CD14-positive monocyte (primary cell): ENCODE data around the gene ESRRA. TPM values are rescaled to one million over a fixed set of nuclear protein-coding genes. Genes with fewer than 3 reads are reported as not detected.

Experiments
- DNase-seq, 3 donors: peaks; one replicate each; pipeline ENCODE4 v3.0.0-alpha.2; 2011 to 2022
- H2AFZ ChIP-seq: 2 replicates; pipeline ENCODE4 v1.6.0; 2012; ENCODE audit warnings: mild to moderate bottlenecking, low read depth, low read length, inconsistent platforms; ENCODE audit not compliant: insufficient read depth, poor library complexity, severe bottlenecking
- H3K27ac ChIP-seq, 2 donors: 1 replicate in 1 of 2; 2 replicates in 1 of 2; pipeline ENCODE4 v1.5.1; 2012 to 2013; ENCODE audit warnings: low read length in 2 of 2, control low read depth in 1 of 2, inconsistent platforms in 1 of 2, low read depth in 1 of 2, mild to moderate bottlenecking in 1 of 2
- H3K27me3 ChIP-seq, 2 donors: one replicate each; pipeline versions ENCODE4 v1.6.0 to v1.6.1; 2011 to 2013; ENCODE audit warnings: low read length in 2 of 2; ENCODE audit not compliant: control insufficient read depth in 2 of 2, insufficient read depth in 2 of 2
- H3K36me3 ChIP-seq, 2 donors: replicated peaks in 1 of 2; 1 replicate in 1 of 2; 2 replicates in 1 of 2; pipeline versions ENCODE4 v1.5.1 to v1.6.1; 2012 to 2013; ENCODE audit warnings: low read length in 2 of 2, control low read depth in 1 of 2, inconsistent platforms in 1 of 2, mild to moderate bottlenecking in 1 of 2; ENCODE audit not compliant: insufficient read depth in 2 of 2, control insufficient read depth in 1 of 2
- H3K4me1 ChIP-seq, 2 donors: 1 replicate in 1 of 2; 2 replicates in 1 of 2; pipeline versions ENCODE4 v1.5.1 to v1.6.1; 2012 to 2013; ENCODE audit warnings: low read length in 2 of 2, control low read depth in 1 of 2, inconsistent platforms in 1 of 2, mild to moderate bottlenecking in 1 of 2, moderate library complexity in 1 of 2; ENCODE audit not compliant: insufficient read depth in 2 of 2, control insufficient read depth in 1 of 2
- H3K4me2 ChIP-seq: replicated peaks from 2 replicates; pipeline ENCODE3; 2012; ENCODE audit warnings: low read length, moderate library complexity, mild to moderate bottlenecking; ENCODE audit not compliant: poor library complexity, severe bottlenecking; ENCODE audit errors: extremely low read depth
- H3K4me3 ChIP-seq, 3 experiments: fragments of 200-600 bp in 1 of 3; sonication (generic) in 1 of 3; replicated peaks in 1 of 3; 1 replicate in 2 of 3; 2 replicates in 1 of 3; pipeline ENCODE4 v1.5.1; 2011 to 2013; ENCODE audit warnings: low read length in 3 of 3, mild to moderate bottlenecking in 3 of 3, control low read depth in 2 of 3, low read depth in 2 of 3, inconsistent platforms in 1 of 3, moderate library complexity in 1 of 3
- H3K79me2 ChIP-seq: 2 replicates; pipeline ENCODE4 v1.6.0; 2012; ENCODE audit warnings: mild to moderate bottlenecking, control low read depth, inconsistent platforms, low read length, moderate library complexity; ENCODE audit not compliant: insufficient read depth
- H3K9ac ChIP-seq: 2 replicates; pipeline ENCODE4 v1.6.0; 2017; ENCODE audit warnings: low read length, mild to moderate bottlenecking; ENCODE audit not compliant: insufficient read depth, poor library complexity, severe bottlenecking
- H3K9me3 ChIP-seq, 2 donors: replicated peaks in 1 of 2; 1 replicate in 1 of 2; 2 replicates in 1 of 2; pipeline versions ENCODE4 v1.5.1 to v1.6.1; 2012 to 2013; ENCODE audit warnings: low read length in 2 of 2, control low read depth in 1 of 2; ENCODE audit not compliant: control insufficient read depth in 1 of 2, insufficient read depth in 1 of 2
- H4K20me1 ChIP-seq: 2 replicates; pipeline ENCODE4 v1.6.0; 2012; ENCODE audit warnings: mild to moderate bottlenecking, low read length, control low read depth, moderate library complexity; ENCODE audit not compliant: insufficient read depth
- H3K27ac Mint-ChIP-seq, 7 donors: one replicate each; pipeline ENCODE4 v1.8.0; 2020; ENCODE audit warnings: mild to moderate bottlenecking in 7 of 7, mixed read lengths in 7 of 7, moderate library complexity in 6 of 7, inconsistent platforms in 2 of 7
- H3K27me3 Mint-ChIP-seq, 3 donors: one replicate each; pipeline ENCODE4 v1.8.0; 2021 to 2022; ENCODE audit warnings: low read depth in 3 of 3, mild to moderate bottlenecking in 3 of 3, mixed read lengths in 3 of 3, moderate library complexity in 3 of 3, inconsistent platforms in 1 of 3
- H3K36me3 Mint-ChIP-seq, 2 donors: one replicate each; pipeline ENCODE4 v1.8.0; 2020; ENCODE audit warnings: mixed read lengths in 2 of 2, inconsistent platforms in 1 of 2, mild to moderate bottlenecking in 1 of 2
- H3K4me1 Mint-ChIP-seq: one replicate; pipeline ENCODE4 v1.8.0; 2020; ENCODE audit warnings: mild to moderate bottlenecking, mixed read lengths
- H3K4me3 Mint-ChIP-seq, 2 donors: one replicate each; pipeline ENCODE4 v1.8.0; 2020; ENCODE audit warnings: mild to moderate bottlenecking in 2 of 2, mixed read lengths in 2 of 2, moderate library complexity in 1 of 2
- H3K9me3 Mint-ChIP-seq, 7 donors: one replicate each; pipeline ENCODE4 v1.8.0; 2020 to 2022; ENCODE audit warnings: mixed read lengths in 7 of 7, mild to moderate bottlenecking in 6 of 7, moderate library complexity in 6 of 7, inconsistent platforms in 2 of 7
- WGBS: methylation state at CpG from one replicate; pipeline ENCODE4 v1.1.5; 2013; ENCODE audit warnings: missing lambda C conversion rate; ENCODE audit not compliant: insufficient coverage; 5-methylcytosine and 5-hydroxymethylcytosine counted together
- intact Hi-C, 2 donors: fragments of 100-400 bp; cut with micrococcal nuclease; formaldehyde crosslinking; loops; one replicate each; pipeline versions ENCODE4 v1.15.0 to v1.15.1; 2023
- polyA plus RNA-seq, 3 donors: library from polyadenylated mRNA; depleted of rRNA in 1 of 3; unstranded in 2 of 3; stranded (reverse) in 1 of 3; fragments of 300-500 nt in 2 of 3; fragments of >200 nt in 1 of 3; fragmentation: Illumina TruSeq in 2 of 3; gene quantifications; 1 replicate in 2 of 3; 2 replicates in 1 of 3; pipeline ENCODE4 v1.2.3, GENCODE V29; 2012 to 2021
- TF ChIP-seq, protein P1 (sequence below): fragments of 200-600 bp; IDR thresholded peaks from one replicate; pipeline ENCODE4 v1.8.0; 2022; ENCODE audit warnings: antibody characterized with exemption, mild to moderate bottlenecking

Gene ESRRA
- polyA plus RNA-seq, 3 donors, result 15.3 to 45.7 (median 18.3) TPM

DNA sequence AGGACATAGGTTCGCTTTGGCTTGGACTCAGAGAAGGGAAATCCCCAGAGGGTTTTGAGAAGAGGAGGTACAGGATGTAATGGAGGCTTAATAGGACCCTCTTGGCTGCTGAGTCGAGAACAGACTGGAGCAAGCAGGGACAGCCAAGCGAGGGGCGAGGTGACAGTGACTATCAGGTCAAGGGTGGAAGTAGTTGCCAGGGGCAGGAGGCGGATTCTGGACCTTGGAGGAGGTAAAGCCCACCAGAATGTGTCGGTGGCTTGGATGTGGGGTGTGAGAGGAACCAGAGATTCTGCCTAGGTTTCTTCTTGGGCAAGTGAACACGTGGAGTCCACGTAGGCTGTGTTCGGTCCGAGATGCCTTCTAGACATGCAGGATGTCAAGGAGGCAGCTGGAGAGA, 7.6 kb downstream of the ESRRA start:
- peaks cover 48% of the 10 kb centered on the region for H3K79me2 ChIP-seq
- H3K4me3 ChIP-seq, result no peak overlapping the region
- H4K20me1 ChIP-seq, result peaks cover 72% of the 10 kb centered on the region
- no peaks in the 10 kb centered on the region for H3K9me3 ChIP-seq
- Mint-ChIP-seq H3K36me3 (peaks cover 35 to 63% of the 10 kb centered on the region in 2 donors), H3K27me3 (peaks cover 0 to 1% (median 0%) of the 10 kb centered on the region in 3 donors), H3K9me3 (no peaks in the 10 kb centered on the region), H3K4me3 (no peak overlapping the region), H3K4me1 (peaks cover 25% of the 10 kb centered on the region), H3K27ac (peak overlapping the region in 5 of 7 donors; percentile 35 to 80 (median 77))
- H3K36me3 ChIP-seq, result peaks cover 38 to 52% of the 10 kb centered on the region in 2 donors
- peak overlapping the region in 1 of 2 donors; percentile 21 for H3K27ac ChIP-seq
- peaks cover 16 to 24% of the 10 kb centered on the region in 2 donors for H3K4me1 ChIP-seq
- no peak for DNase-seq
- intact Hi-C loops, result no loop called here
- no peak overlapping the region for H3K4me2 ChIP-seq
- WGBS, result 100% methylated on average over 10 of the region's 10 CpGs
- TF ChIP-seq, protein P1, sequence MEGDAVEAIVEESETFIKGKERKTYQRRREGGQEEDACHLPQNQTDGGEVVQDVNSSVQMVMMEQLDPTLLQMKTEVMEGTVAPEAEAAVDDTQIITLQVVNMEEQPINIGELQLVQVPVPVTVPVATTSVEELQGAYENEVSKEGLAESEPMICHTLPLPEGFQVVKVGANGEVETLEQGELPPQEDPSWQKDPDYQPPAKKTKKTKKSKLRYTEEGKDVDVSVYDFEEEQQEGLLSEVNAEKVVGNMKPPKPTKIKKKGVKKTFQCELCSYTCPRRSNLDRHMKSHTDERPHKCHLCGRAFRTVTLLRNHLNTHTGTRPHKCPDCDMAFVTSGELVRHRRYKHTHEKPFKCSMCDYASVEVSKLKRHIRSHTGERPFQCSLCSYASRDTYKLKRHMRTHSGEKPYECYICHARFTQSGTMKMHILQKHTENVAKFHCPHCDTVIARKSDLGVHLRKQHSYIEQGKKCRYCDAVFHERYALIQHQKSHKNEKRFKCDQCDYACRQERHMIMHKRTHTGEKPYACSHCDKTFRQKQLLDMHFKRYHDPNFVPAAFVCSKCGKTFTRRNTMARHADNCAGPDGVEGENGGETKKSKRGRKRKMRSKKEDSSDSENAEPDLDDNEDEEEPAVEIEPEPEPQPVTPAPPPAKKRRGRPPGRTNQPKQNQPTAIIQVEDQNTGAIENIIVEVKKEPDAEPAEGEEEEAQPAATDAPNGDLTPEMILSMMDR, result no peak
- H2AFZ ChIP-seq, result no peak overlapping the region
- no peaks in the 10 kb centered on the region for H3K27me3 ChIP-seq
- H3K9ac ChIP-seq, result no peak overlapping the region

DNA sequence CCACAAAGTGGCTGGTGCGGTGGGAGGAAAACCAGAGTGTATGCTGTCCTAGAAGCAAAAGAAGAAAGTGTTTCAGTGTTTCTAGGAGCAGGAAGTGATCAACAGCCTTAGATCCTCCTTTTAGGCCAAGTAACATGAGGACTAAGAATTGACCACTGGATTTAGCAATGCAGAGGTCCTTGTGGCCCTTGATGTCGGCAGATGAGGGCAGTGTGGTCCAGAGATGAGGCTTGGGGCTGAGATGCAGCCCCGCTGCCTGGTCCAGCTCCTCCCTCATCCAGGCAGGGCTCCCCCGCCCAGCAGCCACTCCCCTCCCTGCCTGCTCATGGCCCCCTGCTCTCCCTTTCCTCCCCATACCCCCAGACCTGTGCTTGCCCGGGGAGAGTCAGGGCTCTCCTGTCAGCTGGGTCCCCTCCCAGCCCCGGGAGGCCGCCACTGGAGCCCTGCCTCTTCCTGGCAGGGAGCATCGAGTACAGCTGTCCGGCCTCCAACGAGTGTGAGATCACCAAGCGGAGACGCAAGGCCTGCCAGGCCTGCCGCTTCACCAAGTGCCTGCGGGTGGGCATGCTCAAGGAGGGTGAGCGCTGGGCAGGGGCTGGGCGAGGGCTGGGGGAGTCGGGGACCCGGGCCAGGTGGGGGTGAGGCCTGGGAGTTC, 8.3 kb downstream of the ESRRA start:
- Histone ChIP-seq H3K9ac (no peak overlapping the region), H3K9me3 (no peaks in the 10 kb centered on the region), H3K4me3 (no peak overlapping the region), H3K27ac (peak overlapping the region in 1 of 2 donors; percentile 21), H3K4me2 (no peak overlapping the region), H3K79me2 (peaks cover 44% of the 10 kb centered on the region), H4K20me1 (peaks cover 67% of the 10 kb centered on the region), H2AFZ (no peak overlapping the region), H3K36me3 (peaks cover 36 to 51% of the 10 kb centered on the region in 2 donors), H3K27me3 (no peaks in the 10 kb centered on the region), H3K4me1 (peaks cover 16 to 30% of the 10 kb centered on the region in 2 donors)
- H3K27me3 Mint-ChIP-seq, result peaks cover 0 to 1% (median 0%) of the 10 kb centered on the region in 3 donors
- H3K27ac Mint-ChIP-seq, result peak overlapping the region in 5 of 7 donors; percentile 14 to 80 (median 54)
- peaks cover 33 to 60% of the 10 kb centered on the region in 2 donors for H3K36me3 Mint-ChIP-seq
- TF ChIP-seq, protein P1, result no peak
- intact Hi-C loops, result no loop called here
- peaks cover 27% of the 10 kb centered on the region for H3K4me1 Mint-ChIP-seq
- 88% methylated on average over 12 of the region's 18 CpGs for WGBS
- no peak for DNase-seq
- no peaks in the 10 kb centered on the region for H3K9me3 Mint-ChIP-seq
- no peak overlapping the region for H3K4me3 Mint-ChIP-seq
